Ishikawa (cell line): ENCODE data around the gene EPB41L5.

Experiments
- EP300 ChIP-seq: IDR thresholded peaks from 2 replicates; pipeline ENCODE4 v1.6.1; 2012; ENCODE audit warnings: borderline replicate concordance
- TCF12 ChIP-seq: IDR thresholded peaks from 2 replicates; pipeline ENCODE4 v1.6.1; 2012; ENCODE audit warnings: low read depth

GRCh38 chr2:120017201-120017600, 4.3 kb downstream of the EPB41L5 start:
- TF ChIP-seq EP300, result no peak
- TF ChIP-seq TCF12, result no peak
